HG02970 (cell line): ENCODE data around the gene KDM3B.
"Not testable (repeated sequence)": the region's sequence is repeated elsewhere in the genome, so short reads cannot be mapped to it uniquely, and the experiment has no call there.

Experiments used
- ATAC-seq: cut with Tn5 transposase; IDR thresholded peaks from one replicate; pipeline ENCODE4 v1.9.1; 2021; ENCODE audit warnings: mild to moderate bottlenecking, moderate library complexity, moderate number of reproducible peaks; ENCODE audit not compliant: unreplicated experiment, low FRiP score

KDM3B gene

GRCh38 chr5:138464008-138464387 lies 111.5 kb downstream of the KDM3B start:
- peak; percentile 40 for ATAC-seq

GRCh38 chr5:138464388-138465260 lies 112.1 kb downstream of the KDM3B start:
- ATAC-seq, result peak; percentile 67

GRCh38 chr5:138465261-138466124 lies 113.0 kb downstream of the KDM3B start, which contains the start of gene EGR1:
Gene EGR1, plus strand, starts transcription at chr5:138465479. Its CDS starts 283 bp downstream, at chr5:138465762.
- peak; percentile 45 for ATAC-seq

- ATAC-seq, result no peak
Observed at GRCh38 chr5:138466125-138466899, 113.8 kb downstream of the KDM3B start.

- ATAC-seq, result no peak
Observed at GRCh38 chr5:138466900-138467710, 114.6 kb downstream of the KDM3B start.

- no peak for ATAC-seq
Observed at GRCh38 chr5:138467711-138468132, 115.2 kb downstream of the KDM3B start.

GRCh38 chr5:138468133-138468965 lies 115.9 kb downstream of the KDM3B start:
- no peak for ATAC-seq

- ATAC-seq, result no peak
Observed at GRCh38 chr5:138468966-138469539, 116.6 kb downstream of the KDM3B start.

GRCh38 chr5:138469540-138470321 lies 117.2 kb downstream of the KDM3B start:
- ATAC-seq, result no peak

GRCh38 chr5:138470322-138471051 lies 118.0 kb downstream of the KDM3B start:
- no peak for ATAC-seq

GRCh38 chr5:138471052-138471361 lies 118.5 kb downstream of the KDM3B start:
- no peak for ATAC-seq

GRCh38 chr5:138472353-138472752 lies 119.9 kb downstream of the KDM3B start:
- no peak for ATAC-seq

GRCh38 chr5:138473151-138473550 lies 120.7 kb downstream of the KDM3B start:
- ATAC-seq, result not testable (repeated sequence)

GRCh38 chr5:138476918-138477317 lies 124.4 kb downstream of the KDM3B start:
- no peak for ATAC-seq

- no peak for ATAC-seq
Observed at GRCh38 chr5:138482638-138483037, 130.2 kb downstream of the KDM3B start.
